Sciatic nerve (tissue), 2 donors: ENCODE results near the gene CYP19A1. TPM values are rescaled to one million over a fixed set of nuclear protein-coding genes. Genes with fewer than 3 reads are reported as not detected.
"Not testable (repeated sequence)": the region's sequence is repeated elsewhere in the genome, so short reads cannot be mapped to it uniquely, and the experiment has no call there.

ENCODE experiments used
- ATAC-seq: fragments of 200-7000 bp; cut with Tn5 transposase; one replicate; pipeline ENCODE4 v1.9.1; 2020; ENCODE audit warnings: mild to moderate bottlenecking, moderate library complexity
- DNase-seq: peaks from one replicate; pipeline ENCODE4 v3.0.0-alpha.2; 2020; ENCODE audit warnings: low spot score
- intact Hi-C: fragments of 100-400 bp; cut with DNase I; formaldehyde crosslinking; loops from one replicate; pipeline ENCODE4 v1.14.2; 2022
- total RNA-seq: library from RNA; stranded (reverse); fragmentation: NEBNext Ultra II Directional; extraction: Animal tissue kit (Norgen Biotek cat#: 25700); gene quantifications from one replicate; pipeline ENCODE4 v1.2.1, GENCODE V29; 2021
- donor health status: DM: no; HTN: no; CAD: no.
- donor health status: DM: no; HTN: no; CAD: no.

Gene CYP19A1
- total RNA-seq, 1 donor from 2014 or later, result 24.0 TPM

GRCh38 chr15:51201581-51201980, 136.8 kb downstream of the CYP19A1 start:
- ATAC-seq (no peak), DNase-seq (no peak)
- intact Hi-C loops, result no loop called here

- intact Hi-C loops, result no loop called here
- no peak for DNase-seq
- ATAC-seq, result no peak
These were observed 137.6 kb downstream of the CYP19A1 start for GRCh38 chr15:51200792-51201191.

GRCh38 chr15:51199541-51199940, 138.9 kb downstream of the CYP19A1 start:
- ATAC-seq (no peak), DNase-seq (no peak)
- intact Hi-C loops, result no loop called here

GRCh38 chr15:51198701-51199232, 139.6 kb downstream of the CYP19A1 start:
- ATAC-seq (no peak), DNase-seq (no peak)
- intact Hi-C loops, result no loop called here

DNA sequence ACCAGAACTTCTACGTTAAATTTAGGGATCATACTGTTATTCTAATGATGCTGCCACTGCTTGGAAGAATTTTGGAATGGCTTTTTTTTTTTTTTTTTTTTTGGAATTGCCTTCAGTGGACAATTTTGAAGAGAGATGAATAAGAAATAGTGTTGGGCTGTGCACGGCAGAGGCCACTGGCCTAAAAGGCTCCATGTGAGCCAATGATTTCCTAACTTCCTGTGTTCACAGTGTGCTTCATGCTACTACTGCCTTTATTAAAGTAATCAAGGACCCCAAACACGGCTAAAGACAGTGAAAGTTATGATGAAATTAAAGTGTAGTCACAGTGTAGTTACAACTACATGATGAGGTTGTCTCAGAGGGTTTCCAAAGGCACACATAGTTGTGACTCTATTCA, 142.9 kb downstream of the CYP19A1 start:
- DNase-seq, result no peak
- intact Hi-C loops, result no loop called here
- peak; percentile 78 for ATAC-seq

DNA sequence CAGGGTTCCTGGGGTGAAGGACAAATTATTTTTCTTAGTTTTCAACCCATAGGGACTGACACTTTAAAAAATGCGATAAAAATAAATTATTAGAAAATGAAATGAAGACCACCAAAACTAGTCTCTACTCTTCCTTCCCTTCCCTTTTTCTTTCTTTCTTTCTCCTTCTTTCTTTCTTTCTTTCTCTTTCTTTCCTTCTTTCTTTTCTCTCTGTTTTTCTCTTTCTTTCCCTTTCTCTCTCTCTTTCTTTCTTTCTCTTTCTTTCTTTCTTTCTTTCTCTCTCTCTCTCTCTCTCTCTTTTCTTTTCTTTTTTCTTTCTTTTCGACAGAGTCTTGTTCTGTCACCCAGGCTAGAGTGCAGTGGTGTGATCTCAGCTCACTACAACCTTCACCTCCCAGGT, 144.4 kb downstream of the CYP19A1 start:
- intact Hi-C loops, result no loop called here
- ATAC-seq (no peak), DNase-seq (no peak)

DNA sequence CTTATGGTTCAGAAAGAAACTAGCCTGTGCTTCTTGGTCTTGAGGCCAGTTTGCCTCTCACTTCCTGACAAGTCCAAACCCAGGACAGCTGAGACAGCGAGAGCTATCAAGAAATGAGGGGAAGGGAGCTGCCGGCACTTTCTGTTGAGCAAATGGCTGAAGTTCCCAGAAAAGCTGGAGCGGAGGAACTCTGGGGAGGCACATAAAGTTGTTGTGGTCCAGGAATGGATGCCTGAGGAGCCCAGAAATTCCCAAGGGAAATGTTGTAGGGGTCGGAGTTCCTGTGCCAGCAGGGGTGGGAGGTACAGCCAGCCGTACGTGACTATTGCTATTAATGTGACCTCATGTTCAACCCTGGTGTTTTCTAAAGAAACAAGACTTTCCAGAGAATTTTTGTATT, 144.9 kb downstream of the CYP19A1 start:
- DNase-seq (no peak), ATAC-seq (no peak)
- intact Hi-C loops, result no loop called here

DNA sequence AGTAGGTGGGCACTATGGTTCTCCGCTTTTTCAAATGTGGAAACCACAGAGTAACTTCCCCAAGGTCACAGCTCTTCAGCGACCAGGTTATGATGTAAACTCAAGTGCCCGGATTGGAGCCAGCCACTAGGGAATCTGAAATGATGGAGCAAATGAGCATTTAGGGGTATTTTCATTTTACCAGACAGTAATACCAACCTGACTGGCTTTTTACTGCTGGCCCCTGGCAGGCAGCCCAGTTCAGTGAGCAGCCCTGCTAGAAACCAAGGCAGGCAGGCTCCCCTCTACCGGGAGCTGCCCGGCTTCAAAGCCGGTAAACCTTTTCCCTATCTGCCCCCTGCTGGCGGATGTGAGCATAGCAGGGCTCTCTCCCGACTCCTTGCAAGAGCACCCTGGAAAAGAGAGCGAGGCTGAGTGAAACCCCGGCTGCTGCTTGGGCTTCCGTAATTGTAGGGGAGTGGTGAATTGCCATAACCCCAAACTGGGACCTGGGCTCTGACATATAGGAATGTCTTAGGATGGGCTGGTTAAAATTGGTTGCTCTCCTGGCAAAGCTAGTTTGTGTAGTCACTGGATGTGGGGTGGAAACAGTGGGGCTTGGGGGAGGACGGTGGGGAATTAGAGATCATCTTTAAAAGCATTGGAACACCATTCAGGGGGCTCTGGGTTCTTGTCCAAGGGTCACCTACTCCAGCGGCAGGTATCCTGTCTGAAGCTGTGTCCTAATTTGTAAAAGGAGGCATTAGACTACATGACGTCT, 145.7 kb downstream of the CYP19A1 start:
- DNase-seq, result peak; percentile 96
- intact Hi-C loops, result no loop called here
- peak; percentile 90 for ATAC-seq

DNA sequence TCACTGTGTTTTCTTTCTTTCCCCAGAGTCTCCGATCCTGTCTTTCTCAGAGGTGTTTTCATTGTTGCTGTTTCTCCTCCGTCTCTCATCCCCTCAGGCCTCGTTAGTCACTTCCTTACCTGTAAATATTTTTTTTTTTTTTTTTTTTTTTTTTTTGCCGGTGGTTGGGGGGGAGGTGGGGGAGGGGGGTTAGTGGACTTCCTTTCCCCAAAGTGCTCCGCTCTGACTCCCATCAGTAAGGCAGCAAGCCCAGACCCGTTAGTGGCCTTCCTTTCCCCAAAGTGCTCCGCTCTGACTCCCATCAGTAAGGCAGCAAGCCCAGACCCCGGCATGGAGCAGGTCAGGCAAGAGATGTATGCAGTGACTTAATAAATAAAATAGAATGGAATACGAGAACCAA, 146.6 kb downstream of the CYP19A1 start:
- intact Hi-C loops, result no loop called here
- no peak for DNase-seq
- no peak for ATAC-seq

DNA sequence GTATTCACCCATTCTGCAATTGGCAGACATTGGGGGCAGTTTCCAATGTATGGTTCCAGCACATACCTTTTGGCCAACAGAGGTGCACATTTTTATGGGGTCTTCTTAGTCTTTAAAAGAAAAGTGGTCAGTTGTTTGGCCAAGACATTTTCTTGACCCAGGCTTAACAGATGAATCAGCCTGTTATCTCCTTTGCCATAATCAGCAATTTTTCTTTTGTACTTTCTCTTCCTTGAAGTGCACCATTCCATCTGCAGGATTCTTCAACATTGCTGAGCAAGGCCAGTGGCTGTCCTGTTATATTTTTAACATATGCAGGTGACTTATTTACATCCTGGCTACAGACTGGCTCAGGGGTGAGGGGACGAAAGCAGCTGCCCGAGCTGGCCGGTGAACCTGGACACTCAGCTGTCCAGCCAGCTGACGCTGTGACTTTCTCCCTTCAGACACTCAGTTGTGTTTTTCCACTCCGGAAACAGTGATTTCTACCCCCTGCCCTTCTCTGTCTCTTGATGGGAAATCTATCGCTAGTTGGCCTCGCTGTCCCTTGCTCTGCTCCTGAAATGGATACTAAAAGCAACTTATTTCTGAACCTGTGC, 147.2 kb downstream of the CYP19A1 start:
- DNase-seq (no peak), ATAC-seq (no peak)
- intact Hi-C loops, result no loop called here

GRCh38 chr15:51190424-51191068, 147.8 kb downstream of the CYP19A1 start:
- intact Hi-C loops, result no loop called here
- no peak for DNase-seq
- no peak for ATAC-seq

- ATAC-seq, result no peak
- no peak for DNase-seq
- intact Hi-C loops, result no loop called here
These were observed 148.6 kb downstream of the CYP19A1 start for GRCh38 chr15:51189669-51190385.

DNA sequence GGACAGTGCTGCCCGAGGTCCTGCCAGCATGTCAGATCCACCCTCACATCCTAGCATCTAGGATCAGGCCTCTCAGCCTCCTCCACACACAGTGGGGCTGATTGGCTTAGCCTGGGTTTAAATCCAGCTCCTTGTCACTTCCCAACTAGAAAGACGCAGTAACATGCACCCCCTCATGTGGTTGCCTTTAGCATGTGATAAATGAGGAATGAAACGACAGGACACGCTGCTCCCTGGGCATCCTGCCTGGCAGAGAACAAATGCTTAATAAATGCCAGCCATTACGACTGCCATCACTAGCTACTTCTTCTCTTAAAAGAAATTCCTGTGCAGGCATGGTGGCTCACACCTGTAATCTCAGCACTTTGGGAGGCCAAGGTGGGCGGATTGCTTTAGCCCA, 149.6 kb downstream of the CYP19A1 start:
- intact Hi-C loops, ATAC-seq: not testable (repeated sequence)

GRCh38 chr15:51186891-51187290, 151.5 kb downstream of the CYP19A1 start:
- DNase-seq (no peak), ATAC-seq (no peak)
- intact Hi-C loops, result no loop called here

More for the DNA sequence above, 149.6 kb downstream of the CYP19A1 start:
- not testable (repeated sequence) for DNase-seq

- DNase-seq (no peak), ATAC-seq (no peak)
- intact Hi-C loops, result no loop called here
These were observed 152.2 kb downstream of the CYP19A1 start for GRCh38 chr15:51186181-51186705.

DNA sequence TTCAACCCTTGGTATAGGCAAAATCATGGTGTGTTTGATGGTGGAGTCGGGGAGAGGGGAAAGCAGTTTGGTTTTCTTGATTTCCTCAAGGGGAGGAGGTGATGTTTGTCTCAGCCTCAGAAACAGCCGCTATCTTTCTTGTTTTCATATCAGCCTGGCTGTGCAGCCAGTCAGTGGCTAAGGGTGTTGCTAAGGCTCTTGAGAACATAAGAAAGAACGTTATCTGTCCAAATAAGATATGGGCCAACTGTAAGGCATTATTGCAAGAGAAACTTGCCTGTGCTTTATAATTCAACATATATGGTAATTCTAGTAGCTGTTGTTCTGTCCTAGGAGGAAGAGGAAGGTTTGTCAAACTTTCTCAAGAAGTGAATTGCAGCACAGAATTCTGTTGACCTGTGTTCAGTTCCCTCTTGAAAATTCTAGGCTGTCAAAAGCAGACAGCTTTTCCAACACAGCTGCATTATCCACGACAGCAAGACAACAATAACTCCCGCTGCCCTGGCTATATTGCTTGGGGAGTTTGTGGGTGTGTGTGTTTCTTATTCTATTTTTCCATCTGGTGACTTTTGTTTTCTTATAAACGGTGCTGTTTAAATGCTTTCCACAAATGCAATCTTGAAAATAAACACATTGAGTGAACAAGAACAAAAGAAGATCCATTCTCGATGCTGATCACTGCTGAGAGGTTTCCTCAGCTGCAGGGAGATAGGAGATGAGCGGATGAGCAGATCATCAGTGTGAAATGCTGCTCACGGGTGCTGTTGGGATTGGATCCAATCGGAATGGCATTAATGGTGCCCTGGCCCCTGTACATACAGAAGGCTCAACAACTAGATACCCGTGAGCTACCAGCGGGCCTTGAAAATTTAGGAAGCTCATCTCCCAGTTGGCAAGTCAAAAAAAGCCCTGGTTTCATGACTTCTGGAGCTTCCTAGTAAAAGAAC, 152.9 kb downstream of the CYP19A1 start:
- intact Hi-C loops, result no loop called here
- no peak for DNase-seq
- no peak for ATAC-seq

GRCh38 chr15:51184627-51185026, 153.8 kb downstream of the CYP19A1 start:
- ATAC-seq, result no peak
- intact Hi-C loops, result no loop called here

GRCh38 chr15:51183076-51183475, 155.3 kb downstream of the CYP19A1 start:
- no peak for DNase-seq
- intact Hi-C loops, result no loop called here

More at GRCh38 chr15:51184627-51185026, 153.8 kb downstream of the CYP19A1 start:
- DNase-seq, result no peak

More at GRCh38 chr15:51183076-51183475, 155.3 kb downstream of the CYP19A1 start:
- ATAC-seq, result no peak
